ENCODE measurements around the gene PCP4.
"Not testable (repeated sequence)": the region's sequence is repeated elsewhere in the genome, so short reads cannot be mapped to it uniquely, and the experiment has no call there.

The PCP4 gene

GRCh38 chr21:39885119-39885848 lies 18.0 kb downstream of the PCP4 start:
- TF ChIP-seq Cebpa-rat (IDR thresholded peaks at IDR 0.05): no peak
- no peaks in the 10 kb centered on the region for H3K36me3 ChIP-seq
- H3K27me3 ChIP-seq: no peaks in the 10 kb centered on the region
- no peaks in the 10 kb centered on the region for H4K20me1 ChIP-seq
- H3K4me1 ChIP-seq: peaks cover 20% of the 10 kb centered on the region
- no peaks in the 10 kb centered on the region for H3K9me3 ChIP-seq
- H3K4me3 ChIP-seq: 0 out of 2 replicates have a peak overlapping the region, but pooled peaks have one; percentile 20
- H3K27ac ChIP-seq: peak overlapping the region; percentile 83
- H3K4me2 ChIP-seq: peak overlapping the region; percentile 88
- H3K9ac ChIP-seq: peak overlapping the region; percentile 58; the same call in 1 of the 2 replicates

- H3K4me1 ChIP-seq: peaks cover 20% of the 10 kb centered on the region
- H3K4me2 ChIP-seq: no peak overlapping the region
- no peaks in the 10 kb centered on the region for H3K36me3 ChIP-seq
- no peak overlapping the region for H3K9ac ChIP-seq
- H3K27ac ChIP-seq: no peak overlapping the region; the same call in 1 of the 2 replicates
- no peak for TF ChIP-seq Cebpa-rat (IDR thresholded peaks at IDR 0.05)
- H3K27me3 ChIP-seq: no peaks in the 10 kb centered on the region
- H3K9me3 ChIP-seq: no peaks in the 10 kb centered on the region
- H3K4me3 ChIP-seq: no peak overlapping the region
- H4K20me1 ChIP-seq: no peaks in the 10 kb centered on the region
These were observed 21.6 kb downstream of the PCP4 start for GRCh38 chr21:39888848-39889247.

- no peak overlapping the region for H3K4me2 ChIP-seq
- H3K4me3 ChIP-seq: no peak overlapping the region
- no peaks in the 10 kb centered on the region for H3K27me3 ChIP-seq
- H3K36me3 ChIP-seq: no peaks in the 10 kb centered on the region
- H4K20me1 ChIP-seq: no peaks in the 10 kb centered on the region
- TF ChIP-seq Cebpa-rat (IDR thresholded peaks at IDR 0.05): no peak
- H3K9me3 ChIP-seq: no peaks in the 10 kb centered on the region
- H3K4me1 ChIP-seq: no peaks in the 10 kb centered on the region
- no peak overlapping the region for H3K9ac ChIP-seq
- no peak overlapping the region for H3K27ac ChIP-seq
These were observed 23.9 kb downstream of the PCP4 start for GRCh38 chr21:39891111-39891510.

GRCh38 chr21:39891863-39892262 lies 24.6 kb downstream of the PCP4 start:
- not testable (repeated sequence) for H3K27ac ChIP-seq, H3K4me1 ChIP-seq, H3K36me3 ChIP-seq, H3K4me3 ChIP-seq, H3K9me3 ChIP-seq, H3K9ac ChIP-seq, H3K4me2 ChIP-seq, H4K20me1 ChIP-seq, H3K27me3 ChIP-seq

GRCh38 chr21:39900491-39900890 lies 33.3 kb downstream of the PCP4 start:
- H3K27ac ChIP-seq: no peak overlapping the region
- H3K27me3 ChIP-seq: no peaks in the 10 kb centered on the region
- no peaks in the 10 kb centered on the region for H3K4me1 ChIP-seq
- H3K4me2 ChIP-seq: no peak overlapping the region
- TF ChIP-seq Cebpa-rat (IDR thresholded peaks at IDR 0.05): no peak
- H3K36me3 ChIP-seq: no peaks in the 10 kb centered on the region
- H3K9me3 ChIP-seq: no peaks in the 10 kb centered on the region
- no peak overlapping the region for H3K4me3 ChIP-seq
- no peaks in the 10 kb centered on the region for H4K20me1 ChIP-seq
- H3K9ac ChIP-seq: no peak overlapping the region

GRCh38 chr21:39900911-39901310 lies 33.7 kb downstream of the PCP4 start:
- Histone ChIP-seq H3K27ac (no peak overlapping the region), H3K9ac (no peak overlapping the region), H4K20me1 (no peaks in the 10 kb centered on the region), H3K4me3 (no peak overlapping the region), H3K9me3 (no peaks in the 10 kb centered on the region), H3K4me1 (no peaks in the 10 kb centered on the region), H3K4me2 (no peak overlapping the region), H3K36me3 (no peaks in the 10 kb centered on the region), H3K27me3 (no peaks in the 10 kb centered on the region)
- no peak for TF ChIP-seq Cebpa-rat (IDR thresholded peaks at IDR 0.05)

GRCh38 chr21:39902986-39903385 lies 35.7 kb downstream of the PCP4 start:
- Histone ChIP-seq H3K9me3 (no peaks in the 10 kb centered on the region), H3K27me3 (no peaks in the 10 kb centered on the region), H3K36me3 (no peaks in the 10 kb centered on the region), H3K9ac (no peak overlapping the region), H3K4me2 (no peak overlapping the region), H3K4me3 (no peak overlapping the region), H3K27ac (no peak overlapping the region), H3K4me1 (no peaks in the 10 kb centered on the region), H4K20me1 (no peaks in the 10 kb centered on the region)
- no peak for TF ChIP-seq Cebpa-rat (IDR thresholded peaks at IDR 0.05)

- H3K4me2 ChIP-seq: no peak overlapping the region
- no peak overlapping the region for H3K9ac ChIP-seq
- peaks cover 14% of the 10 kb centered on the region for H3K4me1 ChIP-seq
- no peak for TF ChIP-seq Cebpa-rat (IDR thresholded peaks at IDR 0.05)
- H4K20me1 ChIP-seq: no peaks in the 10 kb centered on the region
- no peaks in the 10 kb centered on the region for H3K36me3 ChIP-seq
- H3K9me3 ChIP-seq: no peaks in the 10 kb centered on the region
- no peak overlapping the region for H3K4me3 ChIP-seq
- no peak overlapping the region for H3K27ac ChIP-seq
- H3K27me3 ChIP-seq: no peaks in the 10 kb centered on the region
These were observed 37.2 kb downstream of the PCP4 start for GRCh38 chr21:39904457-39904856.

- H3K36me3 ChIP-seq: no peaks in the 10 kb centered on the region
- peaks cover 16% of the 10 kb centered on the region for H3K4me1 ChIP-seq
- no peaks in the 10 kb centered on the region for H4K20me1 ChIP-seq
- no peaks in the 10 kb centered on the region for H3K27me3 ChIP-seq
- no peak overlapping the region for H3K4me3 ChIP-seq
- H3K9ac ChIP-seq: no peak overlapping the region
- H3K4me2 ChIP-seq: peak overlapping the region; percentile 51; the same call in 1 of the 2 replicates
- no peak for TF ChIP-seq Cebpa-rat (IDR thresholded peaks at IDR 0.05)
- no peaks in the 10 kb centered on the region for H3K9me3 ChIP-seq
- H3K27ac ChIP-seq: no peak overlapping the region
These were observed 41.2 kb downstream of the PCP4 start for GRCh38 chr21:39908265-39908923.

Measured in BLaER1 (cell line).